Testis (tissue), 2 donors: ENCODE results near the gene NUP54.

Source experiments
- CTCF ChIP-seq, 3 experiments: fragments of 450-650 bp in 2 of 3; fragments of 200-600 bp in 1 of 3; sonication (generic) in 1 of 3; IDR thresholded peaks; one replicate each; pipeline ENCODE4 v1.5.1; 2016 to 2019; ENCODE audit warnings: antibody characterized with exemption in 3 of 3, mild to moderate bottlenecking in 2 of 3, moderate library complexity in 1 of 3
- POLR2A ChIP-seq: fragments of 450-650 bp; IDR thresholded peaks from one replicate; pipeline ENCODE4 v1.6.1; 2017; ENCODE audit warnings: antibody characterized with exemption, mild to moderate bottlenecking, moderate library complexity

- TF ChIP-seq CTCF (IDR thresholded peaks at IDR 0.05) (no peak), POLR2A (no peak)
These were observed 30.1 kb upstream of the NUP54 start for GRCh38 chr4:76178296-76178695.
